Measurements from ENCODE around the gene IQSEC3. TPM values are rescaled to one million over a fixed set of nuclear protein-coding genes. Genes with fewer than 3 reads are reported as not detected.
"Not testable (repeated sequence)": the region's sequence is repeated elsewhere in the genome, so short reads cannot be mapped to it uniquely, and the experiment has no call there.

IQSEC3 gene
- total RNA-seq: 1 to 10 TPM in 1 of 2 donors, under 1 TPM in 1; 0.78 to 1.6 TPM

- H3K27me3 ChIP-seq; H3K36me3 ChIP-seq (replicated peaks in 1 of 2; ENCODE audit: insufficient read depth in 1 of 2, low read depth in 2 of 2); H3K4me1 ChIP-seq; intact Hi-C loops (cut with DNase I); H3K27ac ChIP-seq; DNase-seq; H3K4me3 ChIP-seq; H3K9me3 ChIP-seq: not testable (repeated sequence)
- peak; percentile 12 for ATAC-seq
- WGBS, 2 donors: 0 to 3% methylated on average over 1 to 8 of the region's 27 CpGs
These were observed at the start of gene IQSEC3 for GRCh38 chr12:66428-66781. Gene IQSEC3, plus strand, starts transcription at chr12:66767. Its CDS starts 116 bp downstream, at chr12:66883.

- H3K9me3 ChIP-seq; H3K27ac ChIP-seq; H3K27me3 ChIP-seq; H3K36me3 ChIP-seq (replicated peaks in 1 of 2; ENCODE audit: insufficient read depth in 1 of 2, low read depth in 2 of 2); DNase-seq; intact Hi-C loops (cut with DNase I); ATAC-seq; H3K4me3 ChIP-seq: not testable (repeated sequence)
- whole genome bisulfite sequencing, 2 donors: 93 to 96% methylated on average over 5 to 7 of the region's 23 CpGs
- H3K4me1 ChIP-seq: peaks cover 11% of the 10 kb centered on the region
These were observed 48.9 kb upstream of the IQSEC3 start for GRCh38 chr12:17370-18340.

- H3K9me3 ChIP-seq; DNase-seq; ATAC-seq; intact Hi-C loops (cut with DNase I); H3K4me3 ChIP-seq; H3K4me1 ChIP-seq; H3K36me3 ChIP-seq (replicated peaks in 1 of 2; ENCODE audit: insufficient read depth in 1 of 2, low read depth in 2 of 2); H3K27me3 ChIP-seq; H3K27ac ChIP-seq: not testable (repeated sequence)
- WGBS, 2 donors: 80 to 85% methylated on average over 5 to 8 of the region's 26 CpGs
These were observed 47.6 kb upstream of the IQSEC3 start for GRCh38 chr12:18821-19567.

GRCh38 chr12:19906-20305 is 46.7 kb upstream of the IQSEC3 start:
- intact Hi-C loops (cut with DNase I); ATAC-seq: not testable (repeated sequence)
- 86% methylated on average over 7 of the region's 11 CpGs; no CpG with 5 or more reads in 1 of the 2 donors for WGBS, 2 donors

GRCh38 chr12:20757-21156 is 45.8 kb upstream of the IQSEC3 start:
- intact Hi-C loops (cut with DNase I): no loop called here
- Histone ChIP-seq H3K9me3 (no peaks in the 10 kb centered on the region), H3K4me3 (no peak overlapping the region), H3K4me1 (no peaks in the 10 kb centered on the region), H3K27ac (no peak overlapping the region), H3K36me3 (replicated peaks in 1 of 2; ENCODE audit: insufficient read depth in 1 of 2, low read depth in 2 of 2) (peaks cover 0 to 5% of the 10 kb centered on the region in 2 donors), H3K27me3 (no peaks in the 10 kb centered on the region)
- DNase-seq (no peak), ATAC-seq (no peak)
- no peak for TF ChIP-seq POLR2A (IDR thresholded peaks at IDR 0.05)
- no peak for TF ChIP-seq CTCF (IDR thresholded peaks at IDR 0.05)
- 38 to 61% methylated on average over 5 to 6 of the region's 6 CpGs for WGBS, 2 donors

More at GRCh38 chr12:19906-20305, 46.7 kb upstream of the IQSEC3 start:
- not testable (repeated sequence) for H3K4me1 ChIP-seq; H3K27ac ChIP-seq; H3K4me3 ChIP-seq; DNase-seq; H3K27me3 ChIP-seq; H3K36me3 ChIP-seq (replicated peaks in 1 of 2; ENCODE audit: insufficient read depth in 1 of 2, low read depth in 2 of 2); H3K9me3 ChIP-seq

- H3K4me3 ChIP-seq: no peak overlapping the region
- no peaks in the 10 kb centered on the region for H3K4me1 ChIP-seq
- TF ChIP-seq POLR2A (IDR thresholded peaks at IDR 0.05) (no peak), CTCF (IDR thresholded peaks at IDR 0.05) (no peak)
- peaks cover 0 to 5% of the 10 kb centered on the region in 2 donors for H3K36me3 ChIP-seq (replicated peaks in 1 of 2; ENCODE audit: insufficient read depth in 1 of 2, low read depth in 2 of 2)
- intact Hi-C loops (cut with DNase I): no loop called here
- no peaks in the 10 kb centered on the region for H3K27me3 ChIP-seq
- DNase-seq: no peak
- 65 to 74% methylated on average over 17 to 18 of the region's 18 CpGs for WGBS, 2 donors
- peak; percentile 9 for ATAC-seq
- H3K9me3 ChIP-seq: no peaks in the 10 kb centered on the region
- no peak overlapping the region for H3K27ac ChIP-seq
These were observed 45.0 kb upstream of the IQSEC3 start for GRCh38 chr12:21301-22189.

All from body of pancreas (tissue), 4 donors.